Measurements from ENCODE around the gene HRG. TPM values are rescaled to one million over a fixed set of nuclear protein-coding genes. Genes with fewer than 3 reads are reported as not detected.
"Not testable (repeated sequence)": the region's sequence is repeated elsewhere in the genome, so short reads cannot be mapped to it uniquely, and the experiment has no call there.

The HRG gene
- total and polyA plus RNA-seq, 2 donors (not counting 1 experiment from before 2014, with no cell fraction given), result not detected

GRCh38 chr3:186682812-186683211, 17.0 kb downstream of the HRG start:
- CTCF ChIA-PET, result no interaction called here
- H3K4me2 ChIP-seq (replicated peaks; ENCODE audit: low read depth, low read length, poor library complexity, severe bottlenecking), result no peak overlapping the region
- no CpG with 5 or more reads among the region's 3 CpGs for WGBS (ENCODE audit: insufficient coverage)

GRCh38 chr3:186683979-186684378, 18.2 kb downstream of the HRG start:
- H3K4me3 Mint-ChIP-seq, result no peak overlapping the region
- H3K9me3 Mint-ChIP-seq (ENCODE audit: insufficient read depth), result peaks cover 5% of the 10 kb centered on the region
- no peaks in the 10 kb centered on the region for H3K4me1 ChIP-seq (ENCODE audit: control insufficient read depth in 2 of 2, insufficient read depth in 2 of 2, low read length in 2 of 2)
- no peak for TF ChIP-seq EZH2 (IDR thresholded peaks at IDR 0.05; ENCODE audit: borderline replicate concordance, insufficient read depth, low read depth, low read length, poor library complexity, severe bottlenecking)
- no peak for TF ChIP-seq CTCF (IDR thresholded peaks at IDR 0.05)
- H3K27ac ChIP-seq (ENCODE audit: low read length in 2 of 2), result no peak overlapping the region
- no peaks in the 10 kb centered on the region for H3K4me1 Mint-ChIP-seq
- no peak overlapping the region for H3K4me3 ChIP-seq (ENCODE audit: control extremely low read depth in 1 of 5, extremely low read depth in 1 of 5, insufficient read depth in 1 of 5, low read depth in 2 of 5, low read length in 4 of 5)
- H4K20me1 ChIP-seq (ENCODE audit: control insufficient read depth, insufficient read depth, low read length, poor library complexity, severe bottlenecking), result no peaks in the 10 kb centered on the region
- no peak for ATAC-seq (ENCODE audit: low read depth)
- peaks cover 53% of the 10 kb centered on the region for H3K27me3 Mint-ChIP-seq
- peaks cover 2 to 10% (median 5%) of the 10 kb centered on the region in 3 donors for H3K9me3 ChIP-seq (ENCODE audit: control extremely low read depth in 1 of 3, control insufficient read depth in 2 of 3, insufficient read depth in 1 of 3, low read length in 2 of 3)
- whole genome bisulfite sequencing (ENCODE audit: insufficient coverage), result 59% methylated on average over 2 of the region's 3 CpGs
- no peak for DNase-seq
- no peak overlapping the region for H2AFZ ChIP-seq (ENCODE audit: insufficient read depth, low read depth, low read length, poor library complexity, severe bottlenecking)
- H3K36me3 ChIP-seq (replicated peaks in 1 of 2; ENCODE audit: control extremely low read depth in 1 of 2, control insufficient read depth in 1 of 2, extremely low read depth in 1 of 2, insufficient read depth in 2 of 2, low read length in 1 of 2), result no peaks in the 10 kb centered on the region
- ChIA-PET POLR2A (no interaction called here), CTCF (no interaction called here)
- no peaks in the 10 kb centered on the region for H3K79me2 ChIP-seq (ENCODE audit: control insufficient read depth, insufficient read depth, low read length)
- no peak overlapping the region for H3K9ac ChIP-seq (ENCODE audit: low read length)
- intact Hi-C loops (cut with micrococcal nuclease), result no loop called here
- no peak overlapping the region for H3K4me2 ChIP-seq (replicated peaks; ENCODE audit: low read depth, low read length, poor library complexity, severe bottlenecking)
- H3K27me3 ChIP-seq (replicated peaks in 1 of 4; ENCODE audit: control extremely low read depth in 1 of 4, control insufficient read depth in 3 of 4, insufficient read depth in 4 of 4, low read length in 3 of 4), result peaks cover 0 to 21% (median 6%) of the 10 kb centered on the region in 4 experiments
- H3K27ac Mint-ChIP-seq, result no peak overlapping the region

More at GRCh38 chr3:186682812-186683211, 17.0 kb downstream of the HRG start:
- H3K36me3 ChIP-seq (replicated peaks in 1 of 2; ENCODE audit: control extremely low read depth in 1 of 2, control insufficient read depth in 1 of 2, extremely low read depth in 1 of 2, insufficient read depth in 2 of 2, low read length in 1 of 2), result no peaks in the 10 kb centered on the region
- Mint-ChIP-seq H3K9me3 (ENCODE audit: insufficient read depth) (peaks cover 5% of the 10 kb centered on the region), H3K27me3 (peaks cover 49% of the 10 kb centered on the region), H3K27ac (no peak overlapping the region), H3K4me3 (no peak overlapping the region), H3K4me1 (no peaks in the 10 kb centered on the region)
- H4K20me1 ChIP-seq (ENCODE audit: control insufficient read depth, insufficient read depth, low read length, poor library complexity, severe bottlenecking), result no peaks in the 10 kb centered on the region
- H3K9ac ChIP-seq (ENCODE audit: low read length), result no peak overlapping the region
- POLR2A ChIA-PET, result no interaction called here
- ATAC-seq (ENCODE audit: low read depth), result no peak
- H3K4me1 ChIP-seq (ENCODE audit: control insufficient read depth in 2 of 2, insufficient read depth in 2 of 2, low read length in 2 of 2), result no peaks in the 10 kb centered on the region
- no peak overlapping the region for H3K4me3 ChIP-seq (ENCODE audit: control extremely low read depth in 1 of 5, extremely low read depth in 1 of 5, insufficient read depth in 1 of 5, low read depth in 2 of 5, low read length in 4 of 5)
- no peak for DNase-seq
- no peak overlapping the region for H3K27ac ChIP-seq (ENCODE audit: low read length in 2 of 2)
- intact Hi-C loops (cut with micrococcal nuclease), result no loop called here
- no peak for TF ChIP-seq CTCF (IDR thresholded peaks at IDR 0.05)
- TF ChIP-seq EZH2 (IDR thresholded peaks at IDR 0.05; ENCODE audit: borderline replicate concordance, insufficient read depth, low read depth, low read length, poor library complexity, severe bottlenecking), result no peak
- peaks cover 2 to 10% (median 5%) of the 10 kb centered on the region in 3 donors for H3K9me3 ChIP-seq (ENCODE audit: control extremely low read depth in 1 of 3, control insufficient read depth in 2 of 3, insufficient read depth in 1 of 3, low read length in 2 of 3)
- H3K27me3 ChIP-seq (replicated peaks in 1 of 4; ENCODE audit: control extremely low read depth in 1 of 4, control insufficient read depth in 3 of 4, insufficient read depth in 4 of 4, low read length in 3 of 4), result peaks cover 0 to 21% (median 6%) of the 10 kb centered on the region in 4 experiments
- H2AFZ ChIP-seq (ENCODE audit: insufficient read depth, low read depth, low read length, poor library complexity, severe bottlenecking), result no peak overlapping the region
- no peaks in the 10 kb centered on the region for H3K79me2 ChIP-seq (ENCODE audit: control insufficient read depth, insufficient read depth, low read length)

GRCh38 chr3:186686475-186686874, 20.7 kb downstream of the HRG start:
- intact Hi-C loops (cut with micrococcal nuclease); H3K9me3 Mint-ChIP-seq (ENCODE audit: insufficient read depth); DNase-seq: not testable (repeated sequence)

More at GRCh38 chr3:186686475-186686874, 20.7 kb downstream of the HRG start:
- CTCF ChIA-PET, result interaction anchor here (0.7 kb wide), 1 partner anchor 12 kb away, joined by 3 read pairs; no protein-coding TSS in a partner anchor
- H3K4me1 Mint-ChIP-seq; H3K79me2 ChIP-seq (ENCODE audit: control insufficient read depth, insufficient read depth, low read length); H3K4me3 ChIP-seq (ENCODE audit: control extremely low read depth in 1 of 5, extremely low read depth in 1 of 5, insufficient read depth in 1 of 5, low read depth in 2 of 5, low read length in 4 of 5); H3K9me3 ChIP-seq (ENCODE audit: control extremely low read depth in 1 of 3, control insufficient read depth in 2 of 3, insufficient read depth in 1 of 3, low read length in 2 of 3); H2AFZ ChIP-seq (ENCODE audit: insufficient read depth, low read depth, low read length, poor library complexity, severe bottlenecking); ATAC-seq (ENCODE audit: low read depth); H3K4me2 ChIP-seq (replicated peaks; ENCODE audit: low read depth, low read length, poor library complexity, severe bottlenecking); H4K20me1 ChIP-seq (ENCODE audit: control insufficient read depth, insufficient read depth, low read length, poor library complexity, severe bottlenecking); H3K36me3 ChIP-seq (replicated peaks in 1 of 2; ENCODE audit: control extremely low read depth in 1 of 2, control insufficient read depth in 1 of 2, extremely low read depth in 1 of 2, insufficient read depth in 2 of 2, low read length in 1 of 2); POLR2A ChIA-PET; H3K4me1 ChIP-seq (ENCODE audit: control insufficient read depth in 2 of 2, insufficient read depth in 2 of 2, low read length in 2 of 2); H3K4me3 Mint-ChIP-seq; H3K9ac ChIP-seq (ENCODE audit: low read length); H3K27ac Mint-ChIP-seq; H3K27ac ChIP-seq (ENCODE audit: low read length in 2 of 2): not testable (repeated sequence)
- H3K27me3 Mint-ChIP-seq, result peaks cover 52% of the 10 kb centered on the region
- H3K27me3 ChIP-seq (replicated peaks in 1 of 4; ENCODE audit: control extremely low read depth in 1 of 4, control insufficient read depth in 3 of 4, insufficient read depth in 4 of 4, low read length in 3 of 4), result peaks cover 0 to 21% (median 6%) of the 10 kb centered on the region in 4 experiments
- WGBS (ENCODE audit: insufficient coverage), result 83% methylated on average over 1 of the region's 2 CpGs
